A549 (cell line): ENCODE results near the gene NRG3.

Source experiments
- CTCF ChIP-seq: fragments of >200 bp; sonication (Bioruptor Twin); formaldehyde crosslinking; IDR thresholded peaks from 3 replicates; pipeline ENCODE4 v1.5.1; 2016
- JUN ChIP-seq, 2 experiments: fragments of >200 bp; sonication (Bioruptor Twin); formaldehyde crosslinking; IDR thresholded peaks; 2 replicates in 1 of 2; 3 replicates in 1 of 2; pipeline ENCODE4 v1.6.1; 2016 to 2017
- POLR2A ChIP-seq: IDR thresholded peaks from 2 replicates; pipeline ENCODE4 v1.6.1; 2012; ENCODE audit warnings: mild to moderate bottlenecking, low read length
- RCOR1 ChIP-seq: fragments of 150-350 bp; IDR thresholded peaks from 2 replicates; pipeline ENCODE4 v1.6.1; 2014; ENCODE audit warnings: antibody characterized with exemption, low read length, low read depth

- TF ChIP-seq RCOR1 (no peak), POLR2A (no peak), JUN (IDR thresholded peaks at IDR 0.05) (no peak), CTCF (no peak)
Measured at GRCh38 chr10:82040336-82040735, 165.3 kb downstream of the NRG3 start.
